Measurements from ENCODE around the gene PLA2G2F. TPM values are rescaled to one million over a fixed set of nuclear protein-coding genes. Genes with fewer than 3 reads are reported as not detected.

PLA2G2F gene
- total and polyA plus RNA-seq, 2 experiments from 2014 or later, result not detected

- no peaks in the 10 kb centered on the region for H3K36me3 ChIP-seq (replicated peaks; ENCODE audit: insufficient read depth, low read depth)
- no peaks in the 10 kb centered on the region for H4K20me1 ChIP-seq (ENCODE audit: insufficient read depth, poor library complexity, severe bottlenecking)
- no peaks in the 10 kb centered on the region for H3K79me2 ChIP-seq
- H3K4me3 ChIP-seq, result no peak overlapping the region
- DNase-seq (ENCODE audit: low spot score), result peak; percentile 69
- no peak overlapping the region for H3K27ac ChIP-seq
- H3K4me2 ChIP-seq, result no peak overlapping the region
- no peaks in the 10 kb centered on the region for H3K4me1 ChIP-seq (ENCODE audit: insufficient read depth)
- TF ChIP-seq EZH2 (IDR thresholded peaks at IDR 0.05; ENCODE audit: borderline replicate concordance) (no peak), CTCF (IDR thresholded peaks at IDR 0.05; ENCODE audit: poor library complexity) (peak; percentile 62)
- no peaks in the 10 kb centered on the region for H3K9me2 ChIP-seq (replicated peaks; ENCODE audit: insufficient read depth)
- no peak overlapping the region for H2AFZ ChIP-seq
- H3K9me3 ChIP-seq (ENCODE audit: low read depth), result no peaks in the 10 kb centered on the region
- no peaks in the 10 kb centered on the region for H3K27me3 ChIP-seq
- 55% methylated on average over 14 of the region's 14 CpGs for WGBS (ENCODE audit: low lambda C conversion rate, missing lambda C conversion rate)
Measured at GRCh38 chr1:20100632-20101355, 38.3 kb upstream of the PLA2G2F start.

GRCh38 chr1:20102875-20103274 lies 36.2 kb upstream of the PLA2G2F start:
- no peaks in the 10 kb centered on the region for H4K20me1 ChIP-seq (ENCODE audit: insufficient read depth, poor library complexity, severe bottlenecking)
- no peak overlapping the region for H3K4me2 ChIP-seq
- no peak for DNase-seq (ENCODE audit: low spot score)
- 83% methylated on average over 1 of the region's 1 CpG for WGBS (ENCODE audit: low lambda C conversion rate, missing lambda C conversion rate)
- H3K9me2 ChIP-seq (replicated peaks; ENCODE audit: insufficient read depth), result no peaks in the 10 kb centered on the region
- H3K27ac ChIP-seq, result no peak overlapping the region
- no peak overlapping the region for H2AFZ ChIP-seq
- H3K36me3 ChIP-seq (replicated peaks; ENCODE audit: insufficient read depth, low read depth), result no peaks in the 10 kb centered on the region
- H3K4me3 ChIP-seq, result no peak overlapping the region
- no peaks in the 10 kb centered on the region for H3K9me3 ChIP-seq (ENCODE audit: low read depth)
- H3K4me1 ChIP-seq (ENCODE audit: insufficient read depth), result no peaks in the 10 kb centered on the region
- no peaks in the 10 kb centered on the region for H3K27me3 ChIP-seq
- TF ChIP-seq EZH2 (IDR thresholded peaks at IDR 0.05; ENCODE audit: borderline replicate concordance), result no peak
- TF ChIP-seq EZH2phosphoT487 (IDR thresholded peaks at IDR 0.05; ENCODE audit: low read depth, severe bottlenecking, unreplicated experiment), result no peak
- no peak for TF ChIP-seq CTCF (IDR thresholded peaks at IDR 0.05; ENCODE audit: poor library complexity)
- no peaks in the 10 kb centered on the region for H3K79me2 ChIP-seq

- Histone ChIP-seq H3K79me2 (no peaks in the 10 kb centered on the region), H3K9me2 (replicated peaks; ENCODE audit: insufficient read depth) (no peaks in the 10 kb centered on the region), H3K27ac (no peak overlapping the region), H3K36me3 (replicated peaks; ENCODE audit: insufficient read depth, low read depth) (no peaks in the 10 kb centered on the region), H3K4me3 (no peak overlapping the region), H4K20me1 (ENCODE audit: insufficient read depth, poor library complexity, severe bottlenecking) (no peaks in the 10 kb centered on the region), H3K4me1 (ENCODE audit: insufficient read depth) (peaks cover 5% of the 10 kb centered on the region), H3K9me3 (ENCODE audit: low read depth) (no peaks in the 10 kb centered on the region), H2AFZ (no peak overlapping the region), H3K27me3 (no peaks in the 10 kb centered on the region), H3K4me2 (no peak overlapping the region)
- 21% methylated on average over 1 of the region's 1 CpG for WGBS (ENCODE audit: low lambda C conversion rate, missing lambda C conversion rate)
- TF ChIP-seq CTCF (IDR thresholded peaks at IDR 0.05; ENCODE audit: poor library complexity) (no peak), EZH2 (IDR thresholded peaks at IDR 0.05; ENCODE audit: borderline replicate concordance) (no peak), EZH2phosphoT487 (IDR thresholded peaks at IDR 0.05; ENCODE audit: low read depth, severe bottlenecking, unreplicated experiment) (no peak)
- DNase-seq (ENCODE audit: low spot score), result no peak
Measured at GRCh38 chr1:20105856-20106255, 33.3 kb upstream of the PLA2G2F start.

All from hepatocyte (in vitro differentiated cells).